HCT116 (cell line): ENCODE results near the gene MALSU1. TPM values are rescaled to one million over a fixed set of nuclear protein-coding genes. Genes with fewer than 3 reads are reported as not detected.

Source experiments
- ATAC-seq: fragments of 200-7000 bp; cut with Tn5 transposase; 2 replicates; pipeline ENCODE4 v1.9.1; 2020; ENCODE audit warnings: mild to moderate bottlenecking, moderate library complexity
- BruUV-seq: library from RNA; stranded (reverse); fragments of 400-500 nt; replicated peaks from 2 replicates; lab custom pipeline; 2021; lab: Mats Ljungman, UMichigan
- CTCF ChIA-PET: fragments of 300-600 bp; sonication (Branson Sonifier 250); formaldehyde crosslinking; loops from one replicate; lab custom pipeline; 2021; ENCODE audit warnings: antibody characterized with exemption; lab: Charles Lee
- POLR2A ChIA-PET: fragments of 300-600, 350-600 bp; sonication (Branson Sonifier 250); formaldehyde crosslinking; loops from one replicate; lab custom pipeline; 2021; ENCODE audit warnings: antibody characterized with exemption; lab: Charles Lee
- RAD21 ChIA-PET, 2 experiments: fragments of 300-600 bp; sonication (Branson Sonifier 250); formaldehyde crosslinking; loops; one replicate each; lab custom pipeline; 2023; ENCODE audit warnings: low total read pairs in 2 of 2; ENCODE audit not compliant: uncharacterized antibody in 2 of 2, unreplicated experiment in 2 of 2, low non-redundant PET in 1 of 2; lab: Charles Lee
- DNase-seq: peaks from one replicate; pipeline ENCODE4 v3.0.0-alpha.2; 2010; ENCODE audit warnings: low read depth, low spot score
- H2AFZ ChIP-seq: fragments of 200-600 bp; shearing (Covaris generic), sonication (generic); 2 replicates; pipeline ENCODE4 v1.6.1; 2017; ENCODE audit warnings: low read depth, mixed run types, mixed read lengths, antibody characterized with exemption, low read length; ENCODE audit not compliant: poor library complexity, severe bottlenecking
- H3K27ac ChIP-seq: 2 replicates; pipeline ENCODE4 v1.5.1; 2012; ENCODE audit warnings: low read depth, low read length
- H3K27me3 ChIP-seq: fragments of 200-600 bp; sonication (generic); 2 replicates; pipeline ENCODE4 v1.6.1; 2016; ENCODE audit warnings: mixed run types, low read length, mixed read lengths; ENCODE audit not compliant: insufficient read depth
- H3K36me3 ChIP-seq, 2 experiments: fragments of 200-500 bp in 1 of 2; fragments of 200-600 bp in 1 of 2; sonication (Bioruptor generic) in 1 of 2; sonication (generic) in 1 of 2; 2 replicates each; pipeline versions ENCODE4 v1.5.1 to v1.6.1; 2014 to 2016; ENCODE audit warnings: low read length in 2 of 2, inconsistent platforms in 1 of 2, mixed read lengths in 1 of 2, mixed run types in 1 of 2; ENCODE audit not compliant: insufficient read depth in 2 of 2, control insufficient read depth in 1 of 2
- H3K4me1 ChIP-seq, 2 experiments: fragments of 200-600 bp in 1 of 2; sonication (generic) in 1 of 2; 2 replicates each; pipeline versions ENCODE4 v1.5.1 to v1.6.1; 2012 to 2017; ENCODE audit warnings: low read length in 2 of 2, inconsistent platforms in 1 of 2, mild to moderate bottlenecking in 1 of 2, mixed read lengths in 1 of 2, mixed run types in 1 of 2, moderate library complexity in 1 of 2; ENCODE audit not compliant: insufficient read depth in 2 of 2, control insufficient read depth in 1 of 2
- H3K4me2 ChIP-seq: fragments of 200-600 bp; sonication (generic); 2 replicates; pipeline ENCODE4 v1.6.1; 2017; ENCODE audit warnings: mixed run types, low read length, mixed read lengths
- H3K4me3 ChIP-seq, 2 experiments: fragments of 200-600 bp in 1 of 2; sonication (generic) in 1 of 2; replicated peaks in 1 of 2; 2 replicates each; pipeline ENCODE4 v1.5.1; 2011 to 2016; ENCODE audit warnings: low read length in 2 of 2, control low read depth in 1 of 2, low read depth in 1 of 2, mild to moderate bottlenecking in 1 of 2, mixed read lengths in 1 of 2, mixed run types in 1 of 2
- H3K79me2 ChIP-seq: fragments of 200-600 bp; sonication (generic); 2 replicates; pipeline ENCODE4 v1.6.1; 2017; ENCODE audit warnings: mild to moderate bottlenecking, mixed run types, low read length, moderate library complexity, mixed read lengths; ENCODE audit not compliant: insufficient read depth
- H3K9ac ChIP-seq: fragments of 200-600 bp; sonication (generic); 2 replicates; pipeline ENCODE4 v1.6.1; 2016; ENCODE audit warnings: low read length, mixed read lengths
- H3K9me2 ChIP-seq: fragments of 200-600 bp; sonication (generic), shearing (Covaris generic); 2 replicates; pipeline ENCODE4 v1.6.1; 2017; ENCODE audit warnings: mixed run types, mild to moderate bottlenecking, moderate library complexity; ENCODE audit not compliant: insufficient read depth
- H3K9me3 ChIP-seq, 2 experiments: fragments of 200-500 bp in 1 of 2; fragments of 200-600 bp in 1 of 2; sonication (Bioruptor generic) in 1 of 2; sonication (generic) in 1 of 2; 2 replicates each; pipeline ENCODE4 v1.6.1; 2014 to 2017; ENCODE audit warnings: low read length in 2 of 2, mixed read lengths in 2 of 2, inconsistent platforms in 1 of 2, low read depth in 1 of 2, mild to moderate bottlenecking in 1 of 2, mixed run types in 1 of 2, moderate library complexity in 1 of 2; ENCODE audit not compliant: control insufficient read depth in 1 of 2, insufficient read depth in 1 of 2
- H4K20me1 ChIP-seq: fragments of 200-600 bp; sonication (generic), shearing (Covaris generic); 2 replicates; pipeline ENCODE4 v1.6.1; 2017; ENCODE audit warnings: mixed run types, mild to moderate bottlenecking, moderate library complexity; ENCODE audit not compliant: insufficient read depth
- CTCF ChIP-seq, 3 experiments: fragments of 200-600 bp in 1 of 3; sonication (generic) in 1 of 3; IDR thresholded peaks in 2 of 3; conservative IDR thresholded peaks in 1 of 3; 2 replicates each; pipeline ENCODE4 v1.5.1; 2012 to 2017; ENCODE audit warnings: low read depth in 2 of 3, low read length in 2 of 3, antibody characterized with exemption in 1 of 3, borderline replicate concordance in 1 of 3, control low read depth in 1 of 3, mild to moderate bottlenecking in 1 of 3, mixed read lengths in 1 of 3, mixed run types in 1 of 3, moderate library complexity in 1 of 3; ENCODE audit not compliant: insufficient read depth in 1 of 3
- MAX ChIP-seq: IDR thresholded peaks from 2 replicates; pipeline ENCODE4 v1.6.1; 2012
- SRF ChIP-seq: IDR thresholded peaks from 2 replicates; pipeline ENCODE4 v1.6.1; 2012; ENCODE audit warnings: low read depth
- YY1 ChIP-seq: IDR thresholded peaks from 2 replicates; pipeline ENCODE4 v1.6.1; 2011; ENCODE audit warnings: low read length, low read depth, moderate library complexity, mild to moderate bottlenecking; ENCODE audit not compliant: insufficient replicate concordance; ENCODE audit errors: extremely low read depth
- intact Hi-C: fragments of 100-400 bp; cut with micrococcal nuclease; formaldehyde crosslinking; loops from 2 replicates; pipeline ENCODE4 v1.10.0; 2022
- total RNA-seq: library from RNA; stranded (reverse); gene quantifications from one replicate; pipeline ENCODE4 v1.2.1, GENCODE V29; 2021; ENCODE audit not compliant: unreplicated experiment
- TF ChIP-seq, protein P1 (sequence below): IDR thresholded peaks from 2 replicates; pipeline ENCODE4 v1.6.1; 2011; ENCODE audit warnings: mild to moderate bottlenecking, low read length, moderate library complexity; ENCODE audit not compliant: insufficient replicate concordance; ENCODE audit errors: extremely low read depth

The MALSU1 gene
- total RNA-seq, 1 experiment from 2014 or later, result 105 TPM

DNA sequence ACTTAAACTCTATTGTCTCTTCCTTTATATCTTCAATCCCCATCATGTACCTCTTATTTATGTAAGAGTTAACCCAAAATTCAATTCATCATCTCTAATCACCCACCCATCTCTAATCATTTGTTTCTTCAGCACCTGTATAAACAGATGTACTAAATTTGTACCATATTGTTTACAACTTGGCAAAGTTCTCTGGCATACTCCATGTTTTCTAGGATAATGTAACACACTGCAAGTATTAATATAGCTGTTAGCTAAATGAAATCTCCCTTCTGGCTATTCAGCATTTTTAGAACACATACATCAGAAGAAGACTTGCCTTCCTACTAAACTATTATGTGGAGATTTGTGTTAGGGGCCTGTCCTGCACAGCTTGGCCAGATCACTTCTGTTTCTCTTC lies 33.1 kb downstream of the MALSU1 start:
- intact Hi-C loops, result no loop called here
- Histone ChIP-seq H3K27me3 (no peaks in the 10 kb centered on the region), H4K20me1 (peaks cover 13% of the 10 kb centered on the region; the same call in 1 of the 2 replicates), H3K27ac (no peak overlapping the region), H2AFZ (no peak overlapping the region), H3K9ac (no peak overlapping the region), H3K4me1 (peaks cover 47 to 56% of the 10 kb centered on the region in 2 experiments), H3K9me2 (no peaks in the 10 kb centered on the region), H3K9me3 (no peaks in the 10 kb centered on the region), H3K4me2 (no peak overlapping the region), H3K79me2 (peaks cover 32% of the 10 kb centered on the region; the same call in 1 of the 2 replicates), H3K36me3 (peaks cover 38 to 42% of the 10 kb centered on the region in 2 experiments), H3K4me3 (no peak overlapping the region)
- BruUV-seq, result no TSS peak
- DNase-seq (no peak), ATAC-seq (no peak)
- POLR2A ChIA-PET, result no interaction called here
- CTCF ChIA-PET, result no interaction called here
- RAD21 ChIA-PET, result no interaction called here
- TF ChIP-seq, protein P1, sequence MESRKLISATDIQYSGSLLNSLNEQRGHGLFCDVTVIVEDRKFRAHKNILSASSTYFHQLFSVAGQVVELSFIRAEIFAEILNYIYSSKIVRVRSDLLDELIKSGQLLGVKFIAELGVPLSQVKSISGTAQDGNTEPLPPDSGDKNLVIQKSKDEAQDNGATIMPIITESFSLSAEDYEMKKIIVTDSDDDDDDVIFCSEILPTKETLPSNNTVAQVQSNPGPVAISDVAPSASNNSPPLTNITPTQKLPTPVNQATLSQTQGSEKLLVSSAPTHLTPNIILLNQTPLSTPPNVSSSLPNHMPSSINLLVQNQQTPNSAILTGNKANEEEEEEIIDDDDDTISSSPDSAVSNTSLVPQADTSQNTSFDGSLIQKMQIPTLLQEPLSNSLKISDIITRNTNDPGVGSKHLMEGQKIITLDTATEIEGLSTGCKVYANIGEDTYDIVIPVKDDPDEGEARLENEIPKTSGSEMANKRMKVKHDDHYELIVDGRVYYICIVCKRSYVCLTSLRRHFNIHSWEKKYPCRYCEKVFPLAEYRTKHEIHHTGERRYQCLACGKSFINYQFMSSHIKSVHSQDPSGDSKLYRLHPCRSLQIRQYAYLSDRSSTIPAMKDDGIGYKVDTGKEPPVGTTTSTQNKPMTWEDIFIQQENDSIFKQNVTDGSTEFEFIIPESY, result no peak
- TF ChIP-seq MAX (no peak), YY1 (no peak), SRF (no peak), CTCF (IDR thresholded peaks at IDR 0.05 in 2 of 3, conservative IDR thresholded peaks at IDR 0.05 in 1 of 3; ENCODE audit: borderline replicate concordance in 1 of 3, insufficient read depth in 1 of 3, low read depth in 2 of 3, low read length in 2 of 3) (no peak)
